Endothelial cell of umbilical vein (primary cell): ENCODE results near the gene GRIK1.

Source experiments
- EZH2 ChIP-seq: IDR thresholded peaks from 2 replicates; pipeline ENCODE4 v1.6.1; 2012; ENCODE audit warnings: borderline replicate concordance, low read depth, mild to moderate bottlenecking, moderate library complexity, low read length, inconsistent platforms; ENCODE audit not compliant: severe bottlenecking
- POLR2A ChIP-seq: IDR thresholded peaks from 2 replicates; pipeline ENCODE4 v1.6.1; 2012; ENCODE audit warnings: low read depth, mild to moderate bottlenecking, control low read depth, low read length
- POLR2AphosphoS5 ChIP-seq: IDR thresholded peaks from 2 replicates; pipeline ENCODE4 v1.6.1; 2012; ENCODE audit warnings: low read depth, mild to moderate bottlenecking, control low read depth, low read length, moderate library complexity; ENCODE audit not compliant: insufficient read depth
- TF ChIP-seq, protein P1 (sequence below), 2 donors: IDR thresholded peaks; 1 replicate in 1 of 2; 2 replicates in 1 of 2; pipeline ENCODE4 v1.5.1; 2011; ENCODE audit warnings: low read length in 2 of 2, mild to moderate bottlenecking in 2 of 2, moderate library complexity in 2 of 2, control low read depth in 1 of 2, inconsistent platforms in 1 of 2, low read depth in 1 of 2; ENCODE audit not compliant: insufficient read depth in 1 of 2; ENCODE audit errors: extremely low read depth in 1 of 2

DNA sequence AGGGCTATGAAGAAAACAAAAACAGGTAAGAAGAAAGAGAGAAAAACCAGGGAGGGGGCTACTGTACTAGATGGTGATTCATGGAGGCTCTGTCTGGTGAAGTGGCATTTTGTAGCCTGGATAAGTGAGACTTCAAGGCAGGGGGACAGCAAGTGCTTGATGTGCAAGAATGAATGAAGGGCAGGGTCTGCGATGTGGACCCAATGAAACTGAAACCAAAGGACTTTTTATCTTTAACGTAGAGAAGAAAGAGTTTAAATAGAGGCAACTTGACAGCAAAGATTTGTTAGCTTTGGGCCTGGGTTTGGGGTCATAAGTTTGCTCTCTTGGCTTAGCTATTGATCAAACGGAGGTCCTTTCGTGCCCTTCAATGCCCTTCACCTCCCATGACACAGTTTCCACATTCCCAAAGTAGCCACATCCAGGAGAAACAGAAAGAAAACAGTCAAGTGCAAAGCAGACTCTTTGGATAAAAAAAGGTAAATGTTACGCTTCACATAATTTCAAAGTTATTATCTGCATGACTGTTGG is 291.0 kb downstream of the GRIK1 start:
- TF ChIP-seq POLR2A (no peak), POLR2AphosphoS5 (no peak), EZH2 (no peak)
- TF ChIP-seq, protein P1, sequence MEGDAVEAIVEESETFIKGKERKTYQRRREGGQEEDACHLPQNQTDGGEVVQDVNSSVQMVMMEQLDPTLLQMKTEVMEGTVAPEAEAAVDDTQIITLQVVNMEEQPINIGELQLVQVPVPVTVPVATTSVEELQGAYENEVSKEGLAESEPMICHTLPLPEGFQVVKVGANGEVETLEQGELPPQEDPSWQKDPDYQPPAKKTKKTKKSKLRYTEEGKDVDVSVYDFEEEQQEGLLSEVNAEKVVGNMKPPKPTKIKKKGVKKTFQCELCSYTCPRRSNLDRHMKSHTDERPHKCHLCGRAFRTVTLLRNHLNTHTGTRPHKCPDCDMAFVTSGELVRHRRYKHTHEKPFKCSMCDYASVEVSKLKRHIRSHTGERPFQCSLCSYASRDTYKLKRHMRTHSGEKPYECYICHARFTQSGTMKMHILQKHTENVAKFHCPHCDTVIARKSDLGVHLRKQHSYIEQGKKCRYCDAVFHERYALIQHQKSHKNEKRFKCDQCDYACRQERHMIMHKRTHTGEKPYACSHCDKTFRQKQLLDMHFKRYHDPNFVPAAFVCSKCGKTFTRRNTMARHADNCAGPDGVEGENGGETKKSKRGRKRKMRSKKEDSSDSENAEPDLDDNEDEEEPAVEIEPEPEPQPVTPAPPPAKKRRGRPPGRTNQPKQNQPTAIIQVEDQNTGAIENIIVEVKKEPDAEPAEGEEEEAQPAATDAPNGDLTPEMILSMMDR (IDR thresholded peaks at IDR 0.05; ENCODE audit: extremely low read depth in 1 of 2, insufficient read depth in 1 of 2, low read depth in 1 of 2, low read length in 2 of 2) = no peak
